NT2/D1 (cell line): ENCODE results near the gene C11orf52.

Experiments
- DNase-seq: peaks from one replicate; pipeline ENCODE4 v3.0.0-alpha.2; 2011; ENCODE audit warnings: low read depth, low spot score
- H3K27me3 ChIP-seq: 2 replicates; pipeline ENCODE4 v1.6.0; 2011; ENCODE audit warnings: mild to moderate bottlenecking; ENCODE audit not compliant: insufficient read length, insufficient read depth
- H3K36me3 ChIP-seq: 2 replicates; pipeline ENCODE4 v1.6.1; 2011; ENCODE audit warnings: mild to moderate bottlenecking, low read length, mixed read lengths; ENCODE audit not compliant: insufficient read depth, insufficient read length
- H3K4me1 ChIP-seq: 2 replicates; pipeline ENCODE4 v1.5.1; 2011; ENCODE audit not compliant: insufficient read depth, insufficient read length
- H3K4me3 ChIP-seq: 2 replicates; pipeline ENCODE4 v1.5.1; 2011; ENCODE audit warnings: low read depth; ENCODE audit not compliant: insufficient read length
- H3K9ac ChIP-seq: 2 replicates; pipeline ENCODE4 v1.6.0; 2011; ENCODE audit warnings: low read depth; ENCODE audit not compliant: insufficient read length
- H3K9me3 ChIP-seq: 2 replicates; pipeline ENCODE4 v1.5.1; 2011; ENCODE audit warnings: mild to moderate bottlenecking, low read length; ENCODE audit not compliant: insufficient read depth
- SUZ12 ChIP-seq: IDR thresholded peaks from 2 replicates; pipeline ENCODE4 v1.6.1; 2011; ENCODE audit not compliant: insufficient read length, insufficient read depth; ENCODE audit errors: extremely low read depth
- YY1 ChIP-seq: IDR thresholded peaks from 2 replicates; pipeline ENCODE4 v1.6.1; 2011; ENCODE audit not compliant: insufficient read length, insufficient read depth
- ZNF274 ChIP-seq: IDR thresholded peaks from 2 replicates; pipeline ENCODE4 v1.6.1; 2011; ENCODE audit warnings: mild to moderate bottlenecking, low read depth, low read length

C11orf52 gene

DNA sequence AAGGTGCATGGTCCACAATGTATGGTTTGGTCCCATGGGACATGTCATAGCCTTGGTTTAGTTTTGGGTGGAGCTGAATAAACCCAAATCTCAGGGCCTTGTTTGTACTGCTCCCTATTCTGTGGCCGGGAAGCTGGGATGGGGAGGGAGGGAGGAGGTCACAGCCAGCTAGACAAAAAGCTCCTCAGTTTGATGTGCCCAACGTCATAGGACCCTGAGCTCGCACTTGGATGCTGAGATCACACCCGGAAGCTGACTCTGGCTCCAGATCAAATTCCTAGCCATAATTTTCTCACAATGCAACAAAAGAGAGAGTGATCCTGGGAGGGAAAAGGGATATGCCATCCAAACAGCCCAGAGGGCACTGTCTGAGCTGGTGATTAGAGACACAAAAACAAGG is 4.7 kb upstream of the C11orf52 start:
- Histone ChIP-seq H3K9me3 (no peaks in the 10 kb centered on the region), H3K27me3 (no peaks in the 10 kb centered on the region), H3K9ac (no peak overlapping the region), H3K4me1 (peaks cover 8% of the 10 kb centered on the region), H3K36me3 (no peaks in the 10 kb centered on the region), H3K4me3 (no peak overlapping the region)
- no peak for DNase-seq
- TF ChIP-seq SUZ12: no peak

DNA sequence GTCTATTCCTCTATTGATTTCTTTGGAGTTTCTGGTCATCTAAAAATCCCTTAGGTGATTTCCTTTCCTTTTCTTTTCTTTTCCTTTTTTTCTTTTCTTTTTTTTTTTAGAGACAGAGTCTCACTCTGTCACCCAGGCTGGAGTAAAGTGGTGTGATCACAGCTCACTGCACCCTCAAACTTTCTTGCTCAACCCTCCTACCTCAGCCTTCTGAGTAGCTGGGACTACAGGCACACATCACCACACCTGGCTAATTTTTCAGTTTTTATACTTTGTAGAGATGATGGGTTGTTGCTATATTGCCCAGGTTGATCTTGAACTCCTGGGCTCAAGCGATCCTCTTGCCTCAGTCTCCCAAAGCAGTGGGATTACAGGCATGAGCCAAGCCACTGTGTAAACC is 1.9 kb upstream of the C11orf52 start:
- H3K27me3 ChIP-seq: no peaks in the 10 kb centered on the region
- no peak overlapping the region for H3K4me3 ChIP-seq
- no peaks in the 10 kb centered on the region for H3K9me3 ChIP-seq
- H3K36me3 ChIP-seq: no peaks in the 10 kb centered on the region
- peaks cover 5% of the 10 kb centered on the region for H3K4me1 ChIP-seq
- DNase-seq: no peak
- no peak overlapping the region for H3K9ac ChIP-seq
- TF ChIP-seq YY1: no peak
- TF ChIP-seq SUZ12: no peak
- no peak for TF ChIP-seq ZNF274

DNA sequence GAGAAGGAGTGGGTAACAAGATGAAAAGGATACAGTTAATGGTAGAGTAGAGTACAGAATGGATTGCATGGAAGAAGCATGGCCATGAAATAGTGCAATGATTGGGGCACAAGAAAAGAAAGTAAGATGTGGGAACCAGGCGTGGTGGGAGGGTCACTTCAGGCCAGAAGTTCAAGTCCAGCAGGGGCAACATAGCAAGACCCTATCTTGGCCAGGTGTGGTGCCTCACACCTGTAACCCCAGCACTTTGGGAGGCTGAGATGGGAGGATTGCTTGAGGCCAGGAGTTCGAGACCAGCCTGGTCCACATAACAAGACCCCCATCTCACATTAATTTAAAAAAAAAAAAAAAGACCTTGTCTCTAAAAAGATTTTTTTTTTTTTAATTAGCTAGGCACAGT is 1.4 kb upstream of the C11orf52 start:
- Histone ChIP-seq H3K36me3 (no peaks in the 10 kb centered on the region), H3K4me3 (no peak overlapping the region), H3K9ac (no peak overlapping the region), H3K27me3 (no peaks in the 10 kb centered on the region), H3K4me1 (peaks cover 4% of the 10 kb centered on the region), H3K9me3 (no peaks in the 10 kb centered on the region)
- DNase-seq: no peak
- TF ChIP-seq SUZ12: no peak
- TF ChIP-seq ZNF274: no peak
- no peak for TF ChIP-seq YY1

DNA sequence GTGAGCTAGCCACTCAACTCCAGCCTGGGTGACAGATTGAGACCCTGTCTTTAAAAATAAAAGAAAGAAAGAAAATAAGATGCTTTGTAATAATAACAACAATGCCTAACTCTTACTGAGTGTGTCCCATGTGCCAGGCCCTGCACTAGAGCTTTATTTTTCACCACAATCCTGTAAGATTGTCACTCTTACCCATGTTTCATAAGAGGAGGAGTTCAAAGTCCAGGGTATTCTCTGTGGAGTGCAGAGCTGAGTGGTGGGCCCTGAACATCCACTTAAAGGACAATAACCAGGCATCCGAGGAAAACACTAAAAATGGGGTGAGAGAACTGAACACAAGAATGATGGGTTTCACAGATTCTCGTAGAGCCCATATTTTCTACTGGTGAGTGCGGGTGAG is 925 bp upstream of the C11orf52 start:
- Histone ChIP-seq H3K9me3 (no peaks in the 10 kb centered on the region), H3K9ac (no peak overlapping the region), H3K4me3 (no peak overlapping the region), H3K4me1 (peaks cover 4% of the 10 kb centered on the region), H3K36me3 (no peaks in the 10 kb centered on the region), H3K27me3 (no peaks in the 10 kb centered on the region)
- no peak for TF ChIP-seq SUZ12
- TF ChIP-seq ZNF274: no peak
- TF ChIP-seq YY1: no peak
- DNase-seq: no peak

DNA sequence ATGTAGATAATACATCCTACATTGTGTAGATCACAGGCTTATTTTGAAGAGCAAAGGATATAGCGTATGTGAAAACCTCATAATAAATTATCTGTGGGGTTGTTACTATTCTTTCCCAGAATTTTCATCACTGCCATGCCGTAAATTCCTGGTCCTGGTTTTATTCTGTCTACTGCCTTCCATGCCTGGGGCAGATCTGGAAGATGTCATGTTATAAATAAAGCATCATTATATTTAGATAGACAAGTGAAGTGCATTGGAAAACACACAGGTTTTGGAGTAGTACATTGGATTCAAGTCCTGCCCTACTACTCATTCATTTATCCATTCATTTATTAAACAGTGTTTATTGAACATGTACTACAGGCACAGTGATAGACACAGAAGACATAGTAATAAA is 2.2 kb downstream of the C11orf52 start:
- Histone ChIP-seq H3K27me3 (no peaks in the 10 kb centered on the region), H3K36me3 (no peaks in the 10 kb centered on the region), H3K9ac (no peak overlapping the region), H3K9me3 (no peaks in the 10 kb centered on the region), H3K4me3 (no peak overlapping the region), H3K4me1 (no peaks in the 10 kb centered on the region)
- TF ChIP-seq SUZ12 (no peak), ZNF274 (no peak), YY1 (no peak)
- DNase-seq: no peak

DNA sequence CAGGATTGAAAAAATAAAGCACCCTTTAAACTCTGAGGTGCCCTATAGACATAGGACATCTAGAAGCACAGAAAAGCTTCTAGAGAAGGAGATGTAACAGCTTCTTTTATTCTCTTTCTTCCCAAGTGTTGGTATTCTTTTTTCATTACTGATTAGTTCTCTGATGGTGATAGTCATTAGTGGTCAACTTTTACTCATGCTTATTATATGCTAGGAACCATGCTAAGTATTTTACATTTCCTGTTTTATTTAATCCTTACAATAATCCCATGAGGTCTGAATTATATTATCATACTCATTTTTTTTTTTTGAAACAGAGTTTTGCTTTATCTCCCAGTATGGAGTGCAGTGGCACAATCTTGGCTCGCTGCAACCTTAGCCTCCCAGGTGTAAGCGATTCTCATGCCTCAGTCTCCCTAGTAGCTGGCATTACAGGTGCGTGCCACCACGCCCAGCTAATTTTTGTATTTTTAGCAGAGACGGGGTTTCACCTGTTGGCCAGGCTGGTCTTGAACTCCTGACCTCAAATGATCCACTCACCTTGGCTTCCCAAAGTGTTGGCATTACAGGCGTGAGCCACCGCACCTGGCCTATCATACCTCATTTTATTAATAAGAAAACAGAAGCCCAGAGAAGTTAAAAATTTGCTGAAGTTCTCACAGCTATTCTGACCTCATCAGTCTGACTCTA is 3.0 kb downstream of the C11orf52 start:
- Histone ChIP-seq H3K9me3 (no peaks in the 10 kb centered on the region), H3K27me3 (no peaks in the 10 kb centered on the region), H3K36me3 (no peaks in the 10 kb centered on the region), H3K9ac (no peak overlapping the region), H3K4me1 (no peaks in the 10 kb centered on the region), H3K4me3 (no peak overlapping the region)
- TF ChIP-seq ZNF274: no peak
- TF ChIP-seq YY1: no peak
- no peak for TF ChIP-seq SUZ12
- DNase-seq: no peak

DNA sequence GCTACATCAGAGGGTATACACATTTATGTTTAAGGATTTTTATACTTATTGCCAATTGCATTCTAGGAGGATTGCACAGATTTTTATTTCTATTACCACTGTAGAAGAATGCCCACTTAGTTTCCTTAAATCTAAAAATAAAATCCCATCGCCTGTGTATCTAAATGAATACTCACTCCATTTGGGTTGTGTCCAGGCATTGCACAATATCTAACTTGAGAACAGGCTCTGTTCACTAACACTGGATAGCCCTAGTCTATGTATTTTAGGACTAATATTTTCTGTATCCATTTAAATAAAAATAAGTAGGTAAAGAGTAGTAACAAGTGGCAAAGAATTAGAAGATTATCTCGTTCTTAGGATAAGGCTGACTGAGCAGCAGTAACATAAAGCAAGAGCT is 4.1 kb downstream of the C11orf52 start:
- Histone ChIP-seq H3K4me1 (no peaks in the 10 kb centered on the region), H3K36me3 (no peaks in the 10 kb centered on the region), H3K4me3 (no peak overlapping the region), H3K9ac (no peak overlapping the region), H3K27me3 (no peaks in the 10 kb centered on the region), H3K9me3 (no peaks in the 10 kb centered on the region)
- no peak for DNase-seq
- TF ChIP-seq YY1: no peak
- TF ChIP-seq SUZ12: no peak
- no peak for TF ChIP-seq ZNF274

DNA sequence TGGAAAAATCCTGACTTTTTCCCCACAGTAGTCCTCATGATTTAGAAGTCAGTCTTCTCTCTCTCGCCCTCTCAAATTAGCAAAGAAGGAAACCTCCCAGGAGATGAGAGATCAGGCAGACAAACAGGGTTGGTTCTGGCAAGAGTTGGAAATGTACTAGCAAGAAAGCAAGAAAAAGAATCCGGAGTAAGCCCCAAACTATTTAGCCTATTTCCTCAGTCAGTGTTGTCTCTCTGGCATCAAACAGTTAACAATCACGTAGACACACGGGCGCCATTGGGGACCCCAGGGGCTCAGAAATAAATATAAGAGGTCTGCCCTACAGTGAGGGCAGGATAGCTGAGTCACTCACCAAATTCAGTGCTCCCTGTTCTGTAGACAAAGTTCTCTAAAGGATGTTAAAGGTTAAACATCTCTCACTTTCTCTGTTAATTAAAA is 4.7 kb downstream of the C11orf52 start:
- H3K9me3 ChIP-seq: no peaks in the 10 kb centered on the region
- H3K9ac ChIP-seq: no peak overlapping the region
- no peaks in the 10 kb centered on the region for H3K36me3 ChIP-seq
- H3K27me3 ChIP-seq: no peaks in the 10 kb centered on the region
- no peaks in the 10 kb centered on the region for H3K4me1 ChIP-seq
- DNase-seq: no peak
- TF ChIP-seq YY1 (no peak), SUZ12 (no peak)
- no peak overlapping the region for H3K4me3 ChIP-seq
